Fibroblast of mammary gland (primary cell): Measurements from ENCODE around the gene CAPZB.

Experiments
- DNase-seq: peaks from one replicate; pipeline ENCODE4 v3.0.0-alpha.2; 2010; ENCODE audit warnings: low read depth
- H3K4me3 ChIP-seq: 2 replicates; pipeline ENCODE4 v1.5.1; 2011; ENCODE audit warnings: low read depth, mild to moderate bottlenecking, low read length, moderate library complexity; ENCODE audit not compliant: control insufficient read depth
- CTCF ChIP-seq: conservative IDR thresholded peaks from 2 replicates; pipeline ENCODE4 v1.5.1; 2011; ENCODE audit warnings: low read depth, low read length, inconsistent platforms; ENCODE audit not compliant: control insufficient read depth, insufficient read depth

CAPZB gene

GRCh38 chr1:19344831-19345230, 140.5 kb downstream of the CAPZB start:
- DNase-seq, result no peak
- no peak overlapping the region for H3K4me3 ChIP-seq
- no peak for TF ChIP-seq CTCF

GRCh38 chr1:19344372-19344810, 140.9 kb downstream of the CAPZB start:
- DNase-seq, result peak; percentile 50
- TF ChIP-seq CTCF, result peak; percentile 79
- H3K4me3 ChIP-seq, result no peak overlapping the region

DNA sequence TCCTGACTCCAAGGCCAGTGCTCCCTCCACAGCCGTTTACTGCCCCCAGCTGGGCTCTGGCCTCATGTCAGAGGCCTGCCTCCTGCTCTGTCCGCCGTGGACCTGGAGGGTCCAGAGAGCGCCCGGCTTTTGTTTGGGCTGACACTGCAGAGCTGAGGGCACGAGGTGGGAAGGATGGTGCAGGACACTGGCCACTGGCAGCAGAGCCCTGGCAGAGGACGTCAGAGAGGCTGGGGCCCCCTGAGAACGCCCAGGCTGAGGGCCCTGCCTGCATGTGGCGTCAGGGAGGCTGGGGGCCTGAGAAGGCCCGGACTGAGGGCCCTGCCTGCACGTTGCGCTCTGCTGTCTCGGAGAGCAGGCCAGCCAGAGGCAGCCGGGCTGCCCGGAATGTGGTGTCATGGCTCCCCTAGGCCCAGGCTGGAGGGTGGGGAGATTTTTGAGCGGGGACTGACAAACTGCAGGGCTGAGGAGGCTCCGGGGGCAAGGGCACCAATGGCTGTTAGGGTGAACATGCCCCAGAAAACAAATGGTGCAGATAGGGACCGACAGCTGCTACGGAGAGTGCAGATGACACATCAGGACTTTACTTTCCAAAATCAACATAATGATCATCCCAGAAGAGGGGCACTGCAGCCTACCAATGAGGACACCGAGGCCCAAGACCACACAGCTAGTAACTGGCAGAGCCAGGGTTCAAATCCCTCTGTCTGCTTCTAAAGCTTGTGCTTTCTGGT, 141.6 kb downstream of the CAPZB start:
- DNase-seq, result peak; percentile 22
- no peak overlapping the region for H3K4me3 ChIP-seq
- TF ChIP-seq CTCF, result no peak

DNA sequence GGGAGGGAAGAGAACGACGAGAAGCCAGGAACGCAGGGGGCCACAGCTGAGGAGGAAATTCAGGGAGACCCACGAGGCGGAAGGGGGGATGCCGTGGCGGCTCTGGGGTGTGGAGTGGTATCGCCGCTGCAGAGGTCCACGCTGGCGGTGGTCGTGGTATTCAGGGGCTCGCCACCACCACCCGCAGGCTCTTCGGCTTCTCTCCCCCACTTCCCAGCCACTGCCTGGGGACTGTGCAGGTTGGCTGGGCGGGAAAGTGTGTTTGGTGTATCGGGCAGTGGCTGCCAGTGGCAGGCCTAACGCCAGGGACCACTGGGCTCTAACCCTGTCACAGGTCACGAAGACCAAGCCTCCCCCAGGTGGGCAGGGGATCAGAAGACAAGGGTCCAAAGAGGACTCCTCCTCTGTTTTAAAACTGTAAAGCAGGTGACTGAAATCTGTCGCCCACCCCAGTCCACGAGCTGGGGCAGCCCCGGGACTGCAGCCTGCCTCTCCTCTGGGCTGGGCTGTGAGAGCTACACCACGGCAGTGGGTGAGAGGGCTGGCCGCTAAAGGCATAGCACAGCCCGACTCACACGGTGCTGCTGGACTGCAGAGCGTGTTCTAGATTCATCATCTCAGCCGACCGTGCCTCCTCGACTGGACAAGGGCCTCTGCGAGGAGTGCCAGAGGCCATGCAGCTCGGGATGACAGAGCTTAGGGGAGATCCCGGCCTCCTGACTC, 142.3 kb downstream of the CAPZB start:
- TF ChIP-seq CTCF, result no peak
- H3K4me3 ChIP-seq, result no peak overlapping the region
- DNase-seq, result peak; percentile 20

DNA sequence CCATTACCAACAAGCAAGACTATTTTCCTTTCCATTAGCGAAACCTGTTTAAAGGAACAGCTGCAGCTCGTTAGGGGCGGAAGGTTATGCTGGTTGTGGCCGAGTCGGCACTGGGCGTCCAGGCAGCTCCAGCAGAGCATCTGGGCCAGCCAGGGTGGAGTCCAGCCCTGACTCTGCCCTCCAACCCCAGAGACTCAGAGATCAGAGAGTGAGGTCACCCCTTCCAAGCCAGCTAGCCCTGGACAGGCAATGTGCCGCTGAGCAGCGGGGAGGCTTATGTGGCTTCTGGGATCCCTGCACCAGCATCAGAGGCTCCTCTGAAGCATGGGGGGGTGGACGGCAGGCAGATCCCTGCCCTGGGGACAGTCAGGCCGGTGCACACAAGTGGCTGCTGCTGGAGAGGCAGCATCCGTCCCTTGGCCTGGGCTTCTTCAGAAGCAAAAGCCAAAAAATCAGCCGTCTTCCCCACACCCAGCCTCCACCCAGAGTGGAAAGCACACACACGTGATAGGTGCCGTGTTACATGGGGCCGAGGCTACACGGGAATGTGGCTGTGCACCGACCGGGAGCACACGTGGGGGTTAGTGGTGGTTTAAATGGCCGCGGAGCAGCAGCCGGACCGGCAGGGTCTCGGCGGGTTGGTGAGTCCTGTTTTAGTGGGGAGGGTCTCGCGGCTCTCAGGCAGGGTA, 143.1 kb downstream of the CAPZB start:
- no peak for TF ChIP-seq CTCF
- DNase-seq, result peak; percentile 86
- H3K4me3 ChIP-seq, result no peak overlapping the region

- DNase-seq, result peak; percentile 80
- no peak overlapping the region for H3K4me3 ChIP-seq
- TF ChIP-seq CTCF, result peak; percentile 95
Measured at GRCh38 chr1:19341201-19342061, 143.9 kb downstream of the CAPZB start.
